IMR-90 (cell line): ENCODE measurements around the gene SLC9A2.

Experiments
- CEBPB ChIP-seq: IDR thresholded peaks from 2 replicates; pipeline ENCODE4 v1.6.1; 2012; ENCODE audit warnings: low read depth, low read length, improper control_type of control experiment
- CHD1 ChIP-seq: IDR thresholded peaks from 2 replicates; pipeline ENCODE4 v1.6.1; 2012; ENCODE audit warnings: low read depth, low read length, improper control_type of control experiment
- ELK1 ChIP-seq: fragments of 150-350 bp; IDR thresholded peaks from 2 replicates; pipeline ENCODE4 v1.6.1; 2016; ENCODE audit warnings: low read depth, mild to moderate bottlenecking, low read length, moderate library complexity, borderline replicate concordance
- FOS ChIP-seq: fragments of 150-350 bp; IDR thresholded peaks from 2 replicates; pipeline ENCODE4 v1.6.1; 2016; ENCODE audit warnings: low read depth, low read length
- MAZ ChIP-seq: IDR thresholded peaks from 2 replicates; pipeline ENCODE4 v1.6.1; 2012; ENCODE audit warnings: low read depth, mild to moderate bottlenecking, low read length, improper control_type of control experiment, moderate library complexity, borderline replicate concordance
- MXI1 ChIP-seq: IDR thresholded peaks from 2 replicates; pipeline ENCODE4 v1.6.1; 2012; ENCODE audit warnings: low read depth, mild to moderate bottlenecking, low read length, moderate library complexity, borderline replicate concordance
- POLR2A ChIP-seq: IDR thresholded peaks from 2 replicates; pipeline ENCODE4 v1.6.1; 2012; ENCODE audit warnings: mild to moderate bottlenecking, low read depth, low read length
- RAD21 ChIP-seq: IDR thresholded peaks from 2 replicates; pipeline ENCODE4 v1.6.1; 2012; ENCODE audit warnings: low read length, improper control_type of control experiment
- RCOR1 ChIP-seq: IDR thresholded peaks from 2 replicates; pipeline ENCODE4 v1.6.1; 2012; ENCODE audit warnings: mild to moderate bottlenecking, low read length, improper control_type of control experiment; ENCODE audit not compliant: insufficient replicate concordance
- RFX5 ChIP-seq: IDR thresholded peaks from 2 replicates; pipeline ENCODE4 v1.8.0; 2012; ENCODE audit warnings: low read depth, mild to moderate bottlenecking, low read length, moderate library complexity
- TF ChIP-seq, protein P1 (sequence below): conservative IDR thresholded peaks from 2 replicates; pipeline ENCODE4 v1.5.1; 2012; ENCODE audit warnings: mild to moderate bottlenecking, low read depth, low read length, improper control_type of control experiment
- TF ChIP-seq, protein P2 (sequence below): fragments of 150-350 bp; IDR thresholded peaks from 2 replicates; pipeline ENCODE4 v1.6.1; 2017; ENCODE audit warnings: mild to moderate bottlenecking, antibody characterized with exemption, low read length, low read depth

DNA sequence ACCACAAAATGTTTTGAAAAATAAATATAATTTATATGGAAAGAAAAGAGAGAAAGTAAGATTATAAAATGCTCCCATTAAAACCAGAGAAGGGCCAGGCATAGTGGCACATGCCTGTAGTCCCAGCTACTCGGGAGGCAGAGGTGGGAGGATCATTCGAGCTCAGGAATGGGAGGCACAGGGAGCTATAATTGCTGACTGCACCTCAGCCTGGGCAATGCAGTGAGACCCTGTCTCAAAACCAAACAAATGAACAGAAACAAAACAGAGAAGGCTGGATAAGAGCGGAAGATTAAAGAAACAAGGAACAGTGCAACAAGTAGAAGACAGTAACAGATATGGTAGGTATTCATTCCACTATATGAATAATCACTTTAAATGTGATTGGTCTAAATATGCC lies 123.9 kb downstream of the SLC9A2 start:
- TF ChIP-seq, protein P1, sequence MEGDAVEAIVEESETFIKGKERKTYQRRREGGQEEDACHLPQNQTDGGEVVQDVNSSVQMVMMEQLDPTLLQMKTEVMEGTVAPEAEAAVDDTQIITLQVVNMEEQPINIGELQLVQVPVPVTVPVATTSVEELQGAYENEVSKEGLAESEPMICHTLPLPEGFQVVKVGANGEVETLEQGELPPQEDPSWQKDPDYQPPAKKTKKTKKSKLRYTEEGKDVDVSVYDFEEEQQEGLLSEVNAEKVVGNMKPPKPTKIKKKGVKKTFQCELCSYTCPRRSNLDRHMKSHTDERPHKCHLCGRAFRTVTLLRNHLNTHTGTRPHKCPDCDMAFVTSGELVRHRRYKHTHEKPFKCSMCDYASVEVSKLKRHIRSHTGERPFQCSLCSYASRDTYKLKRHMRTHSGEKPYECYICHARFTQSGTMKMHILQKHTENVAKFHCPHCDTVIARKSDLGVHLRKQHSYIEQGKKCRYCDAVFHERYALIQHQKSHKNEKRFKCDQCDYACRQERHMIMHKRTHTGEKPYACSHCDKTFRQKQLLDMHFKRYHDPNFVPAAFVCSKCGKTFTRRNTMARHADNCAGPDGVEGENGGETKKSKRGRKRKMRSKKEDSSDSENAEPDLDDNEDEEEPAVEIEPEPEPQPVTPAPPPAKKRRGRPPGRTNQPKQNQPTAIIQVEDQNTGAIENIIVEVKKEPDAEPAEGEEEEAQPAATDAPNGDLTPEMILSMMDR: no peak
- TF ChIP-seq POLR2A (no peak), ELK1 (no peak), CHD1 (no peak), RCOR1 (no peak), RFX5 (no peak), MAZ (no peak), MXI1 (no peak), RAD21 (no peak), CEBPB (no peak), FOS (no peak)
- TF ChIP-seq, protein P2, sequence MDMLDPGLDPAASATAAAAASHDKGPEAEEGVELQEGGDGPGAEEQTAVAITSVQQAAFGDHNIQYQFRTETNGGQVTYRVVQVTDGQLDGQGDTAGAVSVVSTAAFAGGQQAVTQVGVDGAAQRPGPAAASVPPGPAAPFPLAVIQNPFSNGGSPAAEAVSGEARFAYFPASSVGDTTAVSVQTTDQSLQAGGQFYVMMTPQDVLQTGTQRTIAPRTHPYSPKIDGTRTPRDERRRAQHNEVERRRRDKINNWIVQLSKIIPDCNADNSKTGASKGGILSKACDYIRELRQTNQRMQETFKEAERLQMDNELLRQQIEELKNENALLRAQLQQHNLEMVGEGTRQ: no peak
